ENCODE measurements around the gene PRDM11.
A peak's percentile ranks its signal among the peaks of the same experiment; 100 is the strongest.
"Not testable (repeated sequence)": the region's sequence is repeated elsewhere in the genome, so short reads cannot be mapped to it uniquely, and the experiment has no call there.

The PRDM11 gene

GRCh38 chr11:45109400-45109799, 37.0 kb upstream of the PRDM11 start:
- H3K27ac Mint-ChIP-seq, result no peak overlapping the region
- H3K9me3 Mint-ChIP-seq, result no peaks in the 10 kb centered on the region
- H3K4me3 Mint-ChIP-seq, result no peak overlapping the region
- H3K27me3 Mint-ChIP-seq, result peaks cover 17% of the 10 kb centered on the region
- no peaks in the 10 kb centered on the region for H3K36me3 Mint-ChIP-seq
- no peaks in the 10 kb centered on the region for H3K4me1 Mint-ChIP-seq

DNA sequence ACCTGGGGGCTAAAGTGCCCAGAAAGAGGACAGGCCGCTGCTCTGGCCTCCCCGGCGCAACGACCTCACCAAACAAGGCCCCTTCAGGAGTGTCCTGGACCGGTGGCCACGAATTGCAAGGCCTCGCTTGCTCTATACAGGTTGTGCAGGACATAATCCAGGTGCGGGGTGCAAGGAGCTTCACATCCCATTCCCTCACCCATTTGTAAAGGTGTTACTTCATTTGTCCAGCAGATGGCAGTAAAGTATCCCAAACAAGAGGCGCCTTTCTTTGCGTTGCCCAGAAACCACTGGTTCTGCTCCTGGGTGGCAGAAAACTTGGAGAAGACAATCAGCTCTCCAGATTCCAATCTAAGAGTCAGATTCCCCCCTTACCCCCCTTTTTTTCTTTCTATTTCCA, 35.9 kb upstream of the PRDM11 start:
- Mint-ChIP-seq H3K9me3 (no peaks in the 10 kb centered on the region), H3K4me1 (no peaks in the 10 kb centered on the region), H3K4me3 (no peak overlapping the region), H3K27me3 (peaks cover 22% of the 10 kb centered on the region), H3K36me3 (no peaks in the 10 kb centered on the region), H3K27ac (no peak overlapping the region)

DNA sequence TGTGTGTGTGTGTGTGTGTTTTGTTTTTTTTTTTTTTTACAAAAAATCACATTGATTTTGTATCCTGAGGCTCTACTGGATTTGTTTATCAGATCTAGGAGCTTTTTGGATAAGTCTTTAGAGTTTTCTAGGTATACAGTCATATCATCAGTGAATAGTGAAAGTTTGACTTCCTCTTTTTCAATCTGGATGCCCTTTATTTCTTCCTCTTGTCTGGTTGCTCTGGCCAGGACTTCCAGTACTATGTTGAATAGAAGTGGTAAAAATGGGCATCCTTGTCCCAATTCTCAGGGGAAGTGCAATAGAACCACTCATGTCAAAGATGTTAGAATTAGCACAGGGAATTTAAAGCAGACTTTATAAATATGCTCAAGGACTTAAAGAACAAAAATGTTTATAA, 32.6 kb upstream of the PRDM11 start:
- Mint-ChIP-seq H3K4me1 (no peaks in the 10 kb centered on the region), H3K27ac (no peak overlapping the region), H3K4me3 (no peak overlapping the region), H3K36me3 (no peaks in the 10 kb centered on the region), H3K9me3 (no peaks in the 10 kb centered on the region), H3K27me3 (peaks cover 27% of the 10 kb centered on the region)

GRCh38 chr11:45127836-45128235, 18.6 kb upstream of the PRDM11 start:
- not testable (repeated sequence) for H3K9me3 Mint-ChIP-seq

GRCh38 chr11:45133878-45134277, 12.6 kb upstream of the PRDM11 start:
- Mint-ChIP-seq H3K9me3 (peaks cover 8% of the 10 kb centered on the region), H3K27ac (no peak overlapping the region), H3K4me1 (no peaks in the 10 kb centered on the region), H3K27me3 (peaks cover 23% of the 10 kb centered on the region), H3K36me3 (peaks cover 6% of the 10 kb centered on the region), H3K4me3 (no peak overlapping the region)

More at GRCh38 chr11:45127836-45128235, 18.6 kb upstream of the PRDM11 start:
- not testable (repeated sequence) for H3K4me1 Mint-ChIP-seq, H3K27ac Mint-ChIP-seq, H3K4me3 Mint-ChIP-seq, H3K36me3 Mint-ChIP-seq
- peaks cover 22% of the 10 kb centered on the region for H3K27me3 Mint-ChIP-seq

DNA sequence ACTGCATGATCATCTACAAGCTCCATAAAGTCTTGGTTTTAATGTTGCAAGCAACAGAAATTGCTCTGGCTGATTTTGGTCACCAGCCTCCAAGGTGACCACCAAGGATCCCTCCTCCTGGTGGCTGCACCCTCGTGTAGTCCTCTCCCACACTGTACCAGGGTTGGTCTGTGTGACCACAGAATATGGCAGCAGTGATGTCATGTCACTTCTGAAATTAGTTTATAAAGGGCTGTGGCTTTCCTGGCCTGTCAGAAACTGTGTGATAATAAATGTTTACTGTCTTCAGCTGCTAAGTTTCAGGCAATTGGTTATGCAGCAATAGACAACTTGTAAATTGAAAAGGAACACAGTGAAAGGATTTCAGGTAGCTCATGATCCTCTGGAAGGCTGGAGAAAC, 5.3 kb upstream of the PRDM11 start:
- Mint-ChIP-seq H3K27me3 (no peaks in the 10 kb centered on the region), H3K27ac (no peak overlapping the region)

DNA sequence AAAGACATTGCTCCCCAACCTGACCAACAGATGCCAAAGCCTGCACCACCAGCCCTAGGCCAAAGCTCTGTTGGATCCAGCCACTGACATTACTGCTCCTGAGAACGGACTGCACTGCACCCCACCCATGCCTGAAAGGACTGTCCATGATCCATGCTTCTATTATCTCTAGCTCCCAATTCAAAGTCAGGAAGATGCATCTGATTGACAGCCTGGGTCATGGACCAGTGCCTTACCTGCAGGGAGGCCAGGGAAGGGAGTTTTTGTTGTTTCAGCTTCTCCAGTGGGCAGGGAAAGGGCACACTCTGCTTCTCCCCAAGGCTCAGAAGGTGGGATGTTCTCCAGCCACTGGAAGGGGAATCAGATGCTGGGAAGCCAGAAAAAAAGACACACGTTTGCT, 4.8 kb upstream of the PRDM11 start:
- Mint-ChIP-seq H3K36me3 (no peaks in the 10 kb centered on the region), H3K4me3 (no peak overlapping the region), H3K9me3 (no peaks in the 10 kb centered on the region), H3K27ac (no peak overlapping the region), H3K27me3 (no peaks in the 10 kb centered on the region), H3K4me1 (peaks cover 5% of the 10 kb centered on the region)

More for the DNA sequence above, 5.3 kb upstream of the PRDM11 start:
- no peaks in the 10 kb centered on the region for H3K36me3 Mint-ChIP-seq
- H3K4me3 Mint-ChIP-seq, result no peak overlapping the region
- H3K9me3 Mint-ChIP-seq, result no peaks in the 10 kb centered on the region
- peaks cover 5% of the 10 kb centered on the region for H3K4me1 Mint-ChIP-seq

- H3K4me3 Mint-ChIP-seq, result no peak overlapping the region
- no peaks in the 10 kb centered on the region for H3K36me3 Mint-ChIP-seq
- no peaks in the 10 kb centered on the region for H3K27me3 Mint-ChIP-seq
- no peak overlapping the region for H3K27ac Mint-ChIP-seq
- H3K4me1 Mint-ChIP-seq, result peaks cover 6% of the 10 kb centered on the region
- no peaks in the 10 kb centered on the region for H3K9me3 Mint-ChIP-seq
Observed at GRCh38 chr11:45142241-45143055, 4.0 kb upstream of the PRDM11 start.

DNA sequence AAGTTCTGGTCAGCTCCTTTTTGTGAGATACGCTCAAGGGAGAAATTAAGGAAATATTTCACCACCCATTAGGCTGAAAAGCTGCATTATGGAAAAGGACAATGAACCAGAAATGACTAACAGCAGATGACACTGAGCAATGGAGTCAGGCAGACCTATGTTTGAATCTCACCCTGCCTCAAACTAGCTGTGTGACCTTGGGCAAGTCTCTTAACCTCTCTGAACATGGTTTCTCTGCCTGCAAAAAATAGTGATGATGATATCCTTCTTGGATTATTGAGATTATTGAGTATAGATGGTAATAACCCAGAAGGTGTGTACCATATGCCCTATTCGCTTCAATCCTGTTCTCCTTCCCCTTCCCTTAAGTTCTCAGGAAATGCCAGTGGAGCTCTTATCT, 2.9 kb upstream of the PRDM11 start:
- Mint-ChIP-seq H3K27me3 (no peaks in the 10 kb centered on the region), H3K9me3 (no peaks in the 10 kb centered on the region), H3K4me3 (no peak overlapping the region), H3K4me1 (peaks cover 16% of the 10 kb centered on the region), H3K27ac (no peak overlapping the region), H3K36me3 (no peaks in the 10 kb centered on the region)

GRCh38 chr11:45144126-45145082, 2.0 kb upstream of the PRDM11 start:
- H3K27ac Mint-ChIP-seq, result no peak overlapping the region
- H3K27me3 Mint-ChIP-seq, result no peaks in the 10 kb centered on the region
- peaks cover 25% of the 10 kb centered on the region for H3K4me1 Mint-ChIP-seq
- no peaks in the 10 kb centered on the region for H3K36me3 Mint-ChIP-seq
- H3K4me3 Mint-ChIP-seq, result no peak overlapping the region
- H3K9me3 Mint-ChIP-seq, result no peaks in the 10 kb centered on the region

GRCh38 chr11:45145083-45145378, 1.4 kb upstream of the PRDM11 start:
- no peak overlapping the region for H3K4me3 Mint-ChIP-seq
- no peaks in the 10 kb centered on the region for H3K27me3 Mint-ChIP-seq
- H3K36me3 Mint-ChIP-seq, result peaks cover under 1% of the 10 kb centered on the region
- H3K27ac Mint-ChIP-seq, result no peak overlapping the region
- peaks cover 28% of the 10 kb centered on the region for H3K4me1 Mint-ChIP-seq
- H3K9me3 Mint-ChIP-seq, result no peaks in the 10 kb centered on the region

DNA sequence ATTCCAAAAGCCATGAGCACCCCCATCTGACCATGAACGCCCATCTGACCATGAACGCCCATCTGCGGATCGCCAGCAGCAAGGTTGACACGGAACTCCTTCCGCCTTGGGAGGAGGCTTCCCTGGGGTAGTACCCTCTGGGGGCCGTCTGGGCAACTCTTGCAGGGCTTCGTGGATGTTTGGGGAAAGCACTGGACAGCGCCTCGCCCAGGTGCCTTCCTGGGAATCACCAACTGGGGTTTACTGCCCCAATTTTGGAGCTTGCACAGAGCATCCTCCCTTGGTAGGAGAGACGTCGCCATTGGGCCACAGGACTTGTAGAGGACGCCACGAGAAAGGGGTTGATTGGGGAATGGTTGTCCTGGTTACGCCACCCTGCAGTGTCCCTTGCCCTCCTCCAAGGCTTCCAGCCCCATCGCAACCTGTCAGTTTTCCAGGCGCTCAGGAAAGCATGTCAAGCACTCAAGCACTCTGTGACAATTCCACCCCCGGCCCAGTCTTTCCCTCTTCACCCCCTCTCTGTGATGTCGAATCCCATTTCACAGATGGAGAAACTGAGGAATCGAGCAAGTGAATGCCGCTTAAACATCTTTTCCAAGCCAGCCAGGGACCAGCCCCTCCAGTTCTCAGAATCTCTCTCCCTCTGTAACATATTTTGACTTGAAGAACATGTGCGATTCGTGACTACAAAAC, 914 bp upstream of the PRDM11 start:
- H3K27me3 Mint-ChIP-seq, result no peaks in the 10 kb centered on the region
- peak overlapping the region; percentile 89 for H3K4me3 Mint-ChIP-seq
- no peaks in the 10 kb centered on the region for H3K9me3 Mint-ChIP-seq
- peaks cover 3% of the 10 kb centered on the region for H3K36me3 Mint-ChIP-seq
- H3K27ac Mint-ChIP-seq, result peak overlapping the region; percentile 63
- H3K4me1 Mint-ChIP-seq, result peaks cover 33% of the 10 kb centered on the region

- peak overlapping the region; percentile 89 for H3K4me3 Mint-ChIP-seq
- no peaks in the 10 kb centered on the region for H3K27me3 Mint-ChIP-seq
- H3K27ac Mint-ChIP-seq, result peak overlapping the region; percentile 84
- H3K36me3 Mint-ChIP-seq, result peaks cover 5% of the 10 kb centered on the region
- H3K9me3 Mint-ChIP-seq, result no peaks in the 10 kb centered on the region
- H3K4me1 Mint-ChIP-seq, result peaks cover 42% of the 10 kb centered on the region
Observed at GRCh38 chr11:45147017-45147728, 734 bp downstream of the PRDM11 start.

GRCh38 chr11:45147891-45148675, 1.6 kb downstream of the PRDM11 start:
- Mint-ChIP-seq H3K4me3 (peak overlapping the region; percentile 89), H3K4me1 (peaks cover 50% of the 10 kb centered on the region), H3K9me3 (no peaks in the 10 kb centered on the region), H3K27ac (peak overlapping the region; percentile 71), H3K27me3 (no peaks in the 10 kb centered on the region), H3K36me3 (peaks cover 6% of the 10 kb centered on the region)
